ENCODE data around the gene ACTL8.

Gene ACTL8

GRCh38 chr1:17764591-17764990, 9.5 kb downstream of the ACTL8 start:
- TF ChIP-seq CTCF (IDR thresholded peaks at IDR 0.05; ENCODE audit: low read depth, low read length) (no peak), EZH2phosphoT487 (IDR thresholded peaks at IDR 0.05; ENCODE audit: low read depth) (no peak)
- Histone ChIP-seq H4K20me1 (ENCODE audit: insufficient read depth, low read length) (no peaks in the 10 kb centered on the region), H3K9me3 (ENCODE audit: insufficient read depth, low read length) (no peaks in the 10 kb centered on the region; the same call in 1 of the 2 replicates), H3K4me3 (ENCODE audit: low read length) (no peak overlapping the region), H3K9ac (ENCODE audit: low read length) (no peak overlapping the region), H3K4me2 (ENCODE audit: low read length) (no peak overlapping the region), H3K27me3 (ENCODE audit: low read depth, low read length) (no peaks in the 10 kb centered on the region), H3K36me3 (replicated peaks; ENCODE audit: low read depth, low read length) (no peaks in the 10 kb centered on the region), H3K79me2 (ENCODE audit: low read length) (no peaks in the 10 kb centered on the region), H3K27ac (ENCODE audit: low read length) (no peak overlapping the region), H2AFZ (ENCODE audit: low read depth, low read length) (no peak overlapping the region), H3K4me1 (ENCODE audit: low read length) (no peaks in the 10 kb centered on the region)

GRCh38 chr1:17765444-17766411, 10.6 kb downstream of the ACTL8 start:
- no peak overlapping the region for H2AFZ ChIP-seq (ENCODE audit: low read depth, low read length)
- H4K20me1 ChIP-seq (ENCODE audit: insufficient read depth, low read length), result no peaks in the 10 kb centered on the region
- no peak overlapping the region for H3K9ac ChIP-seq (ENCODE audit: low read length)
- no peak for TF ChIP-seq EZH2phosphoT487 (IDR thresholded peaks at IDR 0.05; ENCODE audit: low read depth)
- TF ChIP-seq CTCF (IDR thresholded peaks at IDR 0.05; ENCODE audit: low read depth, low read length), result no peak
- no peaks in the 10 kb centered on the region for H3K36me3 ChIP-seq (replicated peaks; ENCODE audit: low read depth, low read length)
- H3K79me2 ChIP-seq (ENCODE audit: low read length), result no peaks in the 10 kb centered on the region
- H3K4me3 ChIP-seq (ENCODE audit: low read length), result no peak overlapping the region
- no peaks in the 10 kb centered on the region for H3K27me3 ChIP-seq (ENCODE audit: low read depth, low read length)
- no peaks in the 10 kb centered on the region for H3K9me3 ChIP-seq (ENCODE audit: insufficient read depth, low read length)
- H3K27ac ChIP-seq (ENCODE audit: low read length), result no peak overlapping the region
- no peaks in the 10 kb centered on the region for H3K4me1 ChIP-seq (ENCODE audit: low read length)
- no peak overlapping the region for H3K4me2 ChIP-seq (ENCODE audit: low read length)

- Histone ChIP-seq H3K36me3 (replicated peaks; ENCODE audit: low read depth, low read length) (no peaks in the 10 kb centered on the region), H3K9me3 (ENCODE audit: insufficient read depth, low read length) (no peaks in the 10 kb centered on the region), H3K4me1 (ENCODE audit: low read length) (no peaks in the 10 kb centered on the region), H3K9ac (ENCODE audit: low read length) (no peak overlapping the region), H3K79me2 (ENCODE audit: low read length) (no peaks in the 10 kb centered on the region), H3K4me3 (ENCODE audit: low read length) (no peak overlapping the region), H3K27me3 (ENCODE audit: low read depth, low read length) (no peaks in the 10 kb centered on the region), H4K20me1 (ENCODE audit: insufficient read depth, low read length) (no peaks in the 10 kb centered on the region), H3K27ac (ENCODE audit: low read length) (no peak overlapping the region), H2AFZ (ENCODE audit: low read depth, low read length) (no peak overlapping the region), H3K4me2 (ENCODE audit: low read length) (no peak overlapping the region)
- TF ChIP-seq EZH2phosphoT487 (IDR thresholded peaks at IDR 0.05; ENCODE audit: low read depth), result no peak
- TF ChIP-seq CTCF (IDR thresholded peaks at IDR 0.05; ENCODE audit: low read depth, low read length), result no peak
Observed at GRCh38 chr1:17768651-17769241, 13.6 kb downstream of the ACTL8 start.

- Histone ChIP-seq H3K9me3 (ENCODE audit: insufficient read depth, low read length) (no peaks in the 10 kb centered on the region), H3K36me3 (replicated peaks; ENCODE audit: low read depth, low read length) (no peaks in the 10 kb centered on the region), H3K27ac (ENCODE audit: low read length) (no peak overlapping the region), H3K27me3 (ENCODE audit: low read depth, low read length) (no peaks in the 10 kb centered on the region), H3K4me3 (ENCODE audit: low read length) (no peak overlapping the region), H3K4me1 (ENCODE audit: low read length) (no peaks in the 10 kb centered on the region), H2AFZ (ENCODE audit: low read depth, low read length) (no peak overlapping the region), H3K4me2 (ENCODE audit: low read length) (no peak overlapping the region), H3K79me2 (ENCODE audit: low read length) (no peaks in the 10 kb centered on the region), H4K20me1 (ENCODE audit: insufficient read depth, low read length) (no peaks in the 10 kb centered on the region), H3K9ac (ENCODE audit: low read length) (no peak overlapping the region)
- TF ChIP-seq CTCF (IDR thresholded peaks at IDR 0.05; ENCODE audit: low read depth, low read length), result no peak
- TF ChIP-seq EZH2phosphoT487 (IDR thresholded peaks at IDR 0.05; ENCODE audit: low read depth), result no peak
Observed at GRCh38 chr1:17770983-17771382, 15.8 kb downstream of the ACTL8 start.
